DOHH2 (cell line): ENCODE measurements around the gene TNPO3.
A peak's percentile ranks its signal among the peaks of the same experiment; 100 is the strongest.

Experiments used
- H3F3A ChIP-seq: fragments of 200-600 bp; sonication (generic), shearing (Covaris generic); 2 replicates; pipeline ENCODE4 v1.6.0; 2016; ENCODE audit warnings: antibody characterized with exemption, mild to moderate bottlenecking; ENCODE audit not compliant: control insufficient read depth, insufficient read depth
- H3K27ac ChIP-seq: fragments of 200-600 bp; sonication (generic); 2 replicates; pipeline ENCODE4 v1.5.1; 2014; ENCODE audit warnings: low read depth, mild to moderate bottlenecking, low read length, moderate library complexity
- H3K27me3 ChIP-seq: fragments of 200-600 bp; sonication (generic); 2 replicates; pipeline ENCODE4 v1.6.1; 2014; ENCODE audit warnings: mild to moderate bottlenecking, low read length, mixed read lengths; ENCODE audit not compliant: control insufficient read depth
- H3K36me3 ChIP-seq: fragments of 200-600 bp; sonication (generic); 2 replicates; pipeline ENCODE4 v1.6.1; 2014; ENCODE audit warnings: mild to moderate bottlenecking, low read length, moderate library complexity, mixed read lengths; ENCODE audit not compliant: control insufficient read depth
- H3K4me1 ChIP-seq: fragments of 200-600 bp; sonication (generic); 2 replicates; pipeline ENCODE4 v1.6.1; 2014; ENCODE audit warnings: mild to moderate bottlenecking, low read length, mixed read lengths; ENCODE audit not compliant: control insufficient read depth
- H3K4me2 ChIP-seq: fragments of 200-600 bp; sonication (generic); 2 replicates; pipeline ENCODE4 v1.6.0; 2014; ENCODE audit warnings: mild to moderate bottlenecking, low read length, moderate library complexity
- H3K4me3 ChIP-seq: fragments of 200-600 bp; sonication (generic); 2 replicates; pipeline ENCODE4 v1.5.1; 2014; ENCODE audit warnings: mild to moderate bottlenecking, low read length, mixed read lengths
- H3K79me2 ChIP-seq: fragments of 200-600 bp; sonication (generic); 2 replicates; pipeline ENCODE4 v1.6.1; 2014; ENCODE audit warnings: mild to moderate bottlenecking, low read length, mixed read lengths; ENCODE audit not compliant: control insufficient read depth
- H3K9me2 ChIP-seq: fragments of 200-600 bp; sonication (generic); replicated peaks from 2 replicates; pipeline ENCODE4 v1.6.1; 2014; ENCODE audit warnings: mild to moderate bottlenecking, low read length, mixed read lengths; ENCODE audit not compliant: control insufficient read depth
- H3K9me3 ChIP-seq: fragments of 200-600 bp; sonication (generic); 2 replicates; pipeline ENCODE4 v1.6.1; 2014; ENCODE audit warnings: antibody characterized with exemption, low read length, mixed read lengths; ENCODE audit not compliant: control insufficient read depth, insufficient read depth
- H4K20me1 ChIP-seq: fragments of 200-600 bp; sonication (generic); 2 replicates; pipeline ENCODE4 v1.6.0; 2014; ENCODE audit warnings: low read depth, mild to moderate bottlenecking, antibody characterized with exemption, low read length, moderate library complexity; ENCODE audit not compliant: control insufficient read depth, insufficient read depth
- EZH2phosphoT487 ChIP-seq: fragments of 200-600 bp; sonication (generic); IDR thresholded peaks from 2 replicates; pipeline ENCODE4 v1.6.1; 2017; ENCODE audit warnings: borderline replicate concordance, mild to moderate bottlenecking, antibody characterized with exemption, low read length, moderate library complexity, mixed read lengths
- TF ChIP-seq, protein P1 (sequence below): fragments of 200-600 bp; sonication (generic); IDR thresholded peaks from one replicate; pipeline ENCODE4 v1.5.1; 2014; ENCODE audit warnings: antibody characterized with exemption, mild to moderate bottlenecking, low read depth, low read length; ENCODE audit not compliant: poor library complexity, severe bottlenecking

The TNPO3 gene

DNA sequence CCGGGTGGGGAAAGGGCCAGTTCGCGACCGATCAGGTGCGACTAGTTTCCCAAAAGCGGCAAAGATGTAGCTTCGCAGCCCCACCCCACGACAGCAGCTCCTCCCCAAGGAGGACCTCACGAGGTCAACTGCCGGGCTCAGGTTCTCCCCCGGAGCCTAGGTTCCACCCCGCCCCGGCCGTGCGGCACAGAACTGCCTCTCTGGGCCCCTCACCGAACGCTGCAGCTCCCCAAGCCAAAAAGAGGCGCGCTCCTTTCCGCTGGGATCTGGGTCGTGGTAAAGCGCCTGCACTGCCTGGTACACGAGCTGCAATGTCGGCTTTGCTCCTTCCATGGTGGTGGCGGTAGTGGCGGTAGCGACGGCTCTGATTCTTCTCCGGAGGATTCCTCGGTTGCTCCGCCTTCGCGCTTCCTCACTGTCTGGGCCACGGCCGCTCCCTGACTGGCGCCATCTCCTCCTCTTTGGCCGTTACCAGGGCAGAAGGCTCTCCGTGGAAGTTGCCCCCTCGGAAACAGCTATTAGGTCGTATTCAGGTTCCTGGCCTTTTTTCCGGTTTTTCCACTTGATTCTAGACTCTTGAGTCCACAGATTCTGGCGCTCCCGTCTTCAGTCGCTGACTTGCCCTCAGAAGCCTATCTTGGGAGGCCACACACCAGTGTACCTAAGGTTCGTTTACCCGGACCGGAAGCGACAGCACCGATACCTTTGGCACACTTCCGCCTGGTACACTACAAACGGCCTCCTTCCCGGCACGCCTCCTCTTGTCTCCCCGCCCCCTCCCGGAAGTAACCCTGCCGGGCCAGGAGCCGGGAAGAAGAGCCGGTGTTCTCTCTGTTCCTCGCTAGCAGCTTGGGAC lies at the start of gene TNPO3:
TSS of gene TNPO3 (minus strand) at position 674 of the 856 bp plus-strand sequence. CDS start at position 333, 341 bp downstream.
- H4K20me1 ChIP-seq: peaks cover 8% of the 10 kb centered on the region; the same call in 1 of the 2 replicates
- H3K27ac ChIP-seq: peak within 1 kb of the TSS; percentile 70
- H3K4me2 ChIP-seq: peak within 1 kb of the TSS; percentile 90
- no peaks in the 10 kb centered on the region for H3F3A ChIP-seq
- peaks cover 36% of the 10 kb centered on the region for H3K4me1 ChIP-seq
- no peaks in the 10 kb centered on the region for H3K9me3 ChIP-seq
- H3K36me3 ChIP-seq: peaks cover 23% of the 10 kb centered on the region
- H3K9me2 ChIP-seq: no peaks in the 10 kb centered on the region
- H3K27me3 ChIP-seq: peaks cover 12% of the 10 kb centered on the region
- peaks cover 57% of the 10 kb centered on the region for H3K79me2 ChIP-seq
- H3K4me3 ChIP-seq: peak within 1 kb of the TSS; percentile 80
- TF ChIP-seq, protein P1, sequence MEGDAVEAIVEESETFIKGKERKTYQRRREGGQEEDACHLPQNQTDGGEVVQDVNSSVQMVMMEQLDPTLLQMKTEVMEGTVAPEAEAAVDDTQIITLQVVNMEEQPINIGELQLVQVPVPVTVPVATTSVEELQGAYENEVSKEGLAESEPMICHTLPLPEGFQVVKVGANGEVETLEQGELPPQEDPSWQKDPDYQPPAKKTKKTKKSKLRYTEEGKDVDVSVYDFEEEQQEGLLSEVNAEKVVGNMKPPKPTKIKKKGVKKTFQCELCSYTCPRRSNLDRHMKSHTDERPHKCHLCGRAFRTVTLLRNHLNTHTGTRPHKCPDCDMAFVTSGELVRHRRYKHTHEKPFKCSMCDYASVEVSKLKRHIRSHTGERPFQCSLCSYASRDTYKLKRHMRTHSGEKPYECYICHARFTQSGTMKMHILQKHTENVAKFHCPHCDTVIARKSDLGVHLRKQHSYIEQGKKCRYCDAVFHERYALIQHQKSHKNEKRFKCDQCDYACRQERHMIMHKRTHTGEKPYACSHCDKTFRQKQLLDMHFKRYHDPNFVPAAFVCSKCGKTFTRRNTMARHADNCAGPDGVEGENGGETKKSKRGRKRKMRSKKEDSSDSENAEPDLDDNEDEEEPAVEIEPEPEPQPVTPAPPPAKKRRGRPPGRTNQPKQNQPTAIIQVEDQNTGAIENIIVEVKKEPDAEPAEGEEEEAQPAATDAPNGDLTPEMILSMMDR: peak; percentile 47
- no peak for TF ChIP-seq EZH2phosphoT487

DNA sequence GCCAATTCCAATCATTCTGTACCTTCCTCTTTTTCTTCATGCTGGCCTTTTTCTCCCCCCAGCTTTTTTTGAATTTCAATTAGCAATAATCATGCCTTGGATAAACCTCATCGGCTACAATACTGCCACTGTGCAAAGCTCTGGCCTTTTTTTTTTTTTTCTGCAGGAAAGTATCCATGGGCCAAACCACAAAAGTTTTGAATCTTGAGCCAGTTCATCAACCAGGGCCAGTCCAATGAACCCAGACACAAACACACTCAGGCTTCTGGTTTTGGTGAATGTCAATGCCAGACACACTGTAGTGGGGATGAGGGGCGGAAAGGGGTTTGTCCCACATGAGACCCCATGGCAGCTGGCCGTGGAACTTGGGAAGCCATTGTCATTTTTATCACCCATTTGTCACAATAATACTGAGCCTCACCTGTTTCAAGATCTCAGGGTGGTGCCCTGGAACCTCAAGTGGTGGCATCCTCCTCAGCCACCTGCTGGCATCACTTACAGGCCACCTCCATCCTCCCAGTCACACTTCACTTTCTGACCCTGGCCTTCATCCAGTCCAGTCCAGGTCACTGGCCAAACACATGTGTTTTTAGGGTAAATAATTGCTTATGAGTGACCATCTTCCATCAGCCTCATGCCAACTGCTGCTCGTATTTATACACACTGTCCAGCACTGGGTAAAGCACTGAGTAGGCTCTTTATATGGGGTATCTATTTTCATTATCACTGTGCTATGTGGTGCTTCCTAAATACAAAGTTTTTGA lies 48.8 kb upstream of the TNPO3 start:
- no peak overlapping the region for H3K4me2 ChIP-seq
- H3K27me3 ChIP-seq: no peaks in the 10 kb centered on the region
- no peaks in the 10 kb centered on the region for H3K9me2 ChIP-seq
- no peaks in the 10 kb centered on the region for H3K79me2 ChIP-seq
- no peaks in the 10 kb centered on the region for H3K9me3 ChIP-seq
- no peaks in the 10 kb centered on the region for H3K36me3 ChIP-seq
- no peaks in the 10 kb centered on the region for H4K20me1 ChIP-seq
- H3K27ac ChIP-seq: no peak overlapping the region
- H3K4me3 ChIP-seq: no peak overlapping the region
- no peak for TF ChIP-seq EZH2phosphoT487
- TF ChIP-seq, protein P1: no peak
- no peaks in the 10 kb centered on the region for H3F3A ChIP-seq
- peaks cover 44% of the 10 kb centered on the region for H3K4me1 ChIP-seq

DNA sequence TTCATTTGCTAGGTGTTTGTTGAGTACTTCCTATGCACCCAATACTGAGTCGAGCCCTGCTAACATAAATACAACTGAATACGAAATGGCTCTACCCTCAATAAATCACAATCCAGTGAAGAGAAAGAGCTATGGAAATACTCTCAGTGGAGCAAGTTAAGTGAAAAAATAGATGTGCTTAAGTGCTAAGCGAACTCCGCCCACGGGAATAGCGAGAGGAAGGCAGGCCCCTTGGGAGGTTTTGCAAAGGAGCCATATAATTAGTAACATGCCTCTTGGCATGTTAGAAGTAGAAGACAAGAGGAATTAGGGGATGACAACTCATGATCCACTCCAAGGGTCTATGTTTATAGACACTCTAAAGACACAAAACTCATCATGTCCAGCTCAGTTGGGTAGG lies 46.8 kb upstream of the TNPO3 start:
- H3K9me3 ChIP-seq: no peaks in the 10 kb centered on the region
- TF ChIP-seq, protein P1: no peak
- no peak for TF ChIP-seq EZH2phosphoT487
- H3K79me2 ChIP-seq: no peaks in the 10 kb centered on the region
- no peaks in the 10 kb centered on the region for H3K36me3 ChIP-seq
- H3F3A ChIP-seq: peaks cover 3% of the 10 kb centered on the region
- H3K27ac ChIP-seq: no peak overlapping the region
- no peak overlapping the region for H3K4me3 ChIP-seq
- H3K9me2 ChIP-seq: no peaks in the 10 kb centered on the region
- H3K27me3 ChIP-seq: no peaks in the 10 kb centered on the region
- no peaks in the 10 kb centered on the region for H4K20me1 ChIP-seq
- peaks cover 64% of the 10 kb centered on the region for H3K4me1 ChIP-seq
- H3K4me2 ChIP-seq: no peak overlapping the region
